ENCODE data around the gene PHF12.
A peak's percentile ranks its signal among the peaks of the same experiment; 100 is the strongest.

PHF12 gene

DNA sequence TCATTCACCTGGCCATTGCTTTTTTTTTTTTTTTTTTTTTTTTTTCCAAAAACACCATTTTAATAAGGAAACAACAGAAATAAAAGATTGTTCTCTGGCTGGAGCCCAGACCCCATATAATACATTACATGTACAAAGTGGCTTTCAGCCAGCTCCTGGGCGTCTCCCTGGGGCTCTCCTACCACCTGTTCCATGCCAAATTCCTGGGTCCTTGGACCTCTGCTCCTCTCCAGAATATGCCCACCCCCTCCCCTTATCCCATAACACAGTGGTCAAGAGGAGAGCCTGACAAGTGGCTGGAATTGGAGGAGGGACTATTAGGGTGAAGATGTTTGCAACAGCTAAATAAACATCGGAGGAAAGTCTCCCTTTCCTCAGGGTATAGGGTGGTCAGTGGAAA, 3.6 kb upstream of the PHF12 start:
- H3K36me3 Mint-ChIP-seq (ENCODE audit: low read depth), result peaks cover 5% of the 10 kb centered on the region
- no peaks in the 10 kb centered on the region for H3K9me3 Mint-ChIP-seq
- H3K27ac Mint-ChIP-seq, result no peak overlapping the region
- H3K27me3 Mint-ChIP-seq (ENCODE audit: low read depth), result no peaks in the 10 kb centered on the region
- H3K4me3 Mint-ChIP-seq, result no peak overlapping the region
- peaks cover 4% of the 10 kb centered on the region for H3K4me1 Mint-ChIP-seq (ENCODE audit: low read depth)
- no peak for DNase-seq (ENCODE audit: low spot score)

DNA sequence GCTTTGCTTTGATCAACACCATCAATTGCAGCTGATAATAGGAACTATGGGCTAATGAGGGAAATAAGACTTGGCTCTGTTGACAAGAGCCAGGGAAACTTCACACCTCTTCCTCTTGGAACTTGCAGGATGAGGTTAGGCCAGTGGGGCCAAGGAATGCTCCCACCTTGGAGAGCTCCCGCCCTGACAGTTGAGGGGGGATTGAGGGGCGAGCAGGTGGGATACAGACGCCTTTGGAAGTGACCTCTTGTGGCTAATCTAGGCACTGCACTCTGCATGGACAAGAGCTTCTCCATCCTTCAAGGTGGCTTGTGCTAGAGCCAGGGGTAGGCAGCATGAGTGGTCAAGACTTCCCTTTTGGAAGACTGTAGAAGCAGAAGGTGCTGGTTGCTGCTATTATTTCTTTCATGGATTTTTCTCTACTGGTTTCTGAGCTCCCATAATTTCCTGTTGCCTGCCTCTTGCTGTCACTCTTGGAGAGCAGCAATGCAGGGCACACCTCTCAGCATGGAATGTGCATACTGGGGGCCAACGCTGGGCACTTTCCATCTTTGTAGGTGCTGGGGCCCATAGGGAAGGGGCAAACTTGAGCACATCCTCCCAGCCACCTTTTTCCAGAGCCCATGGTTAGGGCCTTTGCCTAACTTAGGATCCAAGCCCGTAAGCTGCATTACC, 2.3 kb upstream of the PHF12 start:
- Mint-ChIP-seq H3K4me1 (ENCODE audit: low read depth) (peaks cover 7% of the 10 kb centered on the region), H3K9me3 (no peaks in the 10 kb centered on the region), H3K27ac (no peak overlapping the region), H3K4me3 (peak overlapping the region; percentile 35), H3K27me3 (ENCODE audit: low read depth) (no peaks in the 10 kb centered on the region), H3K36me3 (ENCODE audit: low read depth) (peaks cover 11% of the 10 kb centered on the region)
- peak; percentile 35 for DNase-seq (ENCODE audit: low spot score)

DNA sequence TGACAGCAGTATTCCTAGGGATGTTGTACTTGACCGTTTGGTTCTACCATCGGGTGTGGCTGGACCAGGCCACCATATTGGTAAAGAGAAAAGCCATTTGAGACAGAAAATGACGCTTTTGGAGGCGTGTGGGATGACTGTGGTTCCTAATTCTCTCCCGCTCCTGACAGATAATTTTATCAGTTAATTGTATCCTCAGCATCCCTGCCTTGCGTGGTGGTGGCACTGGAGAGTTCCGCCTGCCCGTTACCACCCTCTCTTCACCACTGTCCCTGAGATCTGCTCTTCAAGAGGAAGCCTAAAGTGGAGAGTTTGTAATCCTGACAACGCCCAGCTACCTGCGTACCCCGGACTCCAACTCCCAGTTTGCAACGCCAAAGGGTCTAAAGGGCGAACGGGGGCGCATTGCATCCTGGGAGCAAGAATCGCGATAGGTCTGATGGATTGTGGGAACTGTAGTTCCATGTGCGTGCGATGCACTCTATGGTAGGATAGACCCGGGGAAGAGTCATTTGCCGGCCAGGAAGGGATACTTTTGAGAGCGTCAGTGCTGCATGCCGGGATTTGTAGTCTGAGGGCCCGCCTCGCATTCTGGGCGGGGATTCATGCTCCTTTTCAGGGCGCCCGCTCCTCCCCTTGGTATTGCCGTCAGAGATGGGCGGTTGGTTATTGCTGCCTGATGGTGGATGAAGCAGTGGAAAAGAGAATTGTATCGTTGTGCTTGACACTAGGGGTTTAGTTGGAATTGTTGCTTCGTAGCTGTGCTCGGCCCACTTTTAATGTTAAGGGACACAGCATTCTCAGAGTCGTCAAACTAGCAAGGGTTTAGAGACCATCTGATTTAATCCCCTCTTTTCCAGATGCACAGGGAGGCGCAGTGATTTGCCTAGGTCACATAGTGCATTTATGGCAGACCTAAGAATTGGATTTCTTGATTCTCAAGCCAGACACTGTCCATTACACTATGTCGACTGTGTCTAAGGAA, 965 bp upstream of the PHF12 start:
- Mint-ChIP-seq H3K4me1 (ENCODE audit: low read depth) (peaks cover 20% of the 10 kb centered on the region), H3K4me3 (no peak overlapping the region), H3K9me3 (no peaks in the 10 kb centered on the region), H3K36me3 (ENCODE audit: low read depth) (peaks cover 22% of the 10 kb centered on the region), H3K27ac (no peak overlapping the region), H3K27me3 (ENCODE audit: low read depth) (no peaks in the 10 kb centered on the region)
- peak; percentile 96 for DNase-seq (ENCODE audit: low spot score)

DNA sequence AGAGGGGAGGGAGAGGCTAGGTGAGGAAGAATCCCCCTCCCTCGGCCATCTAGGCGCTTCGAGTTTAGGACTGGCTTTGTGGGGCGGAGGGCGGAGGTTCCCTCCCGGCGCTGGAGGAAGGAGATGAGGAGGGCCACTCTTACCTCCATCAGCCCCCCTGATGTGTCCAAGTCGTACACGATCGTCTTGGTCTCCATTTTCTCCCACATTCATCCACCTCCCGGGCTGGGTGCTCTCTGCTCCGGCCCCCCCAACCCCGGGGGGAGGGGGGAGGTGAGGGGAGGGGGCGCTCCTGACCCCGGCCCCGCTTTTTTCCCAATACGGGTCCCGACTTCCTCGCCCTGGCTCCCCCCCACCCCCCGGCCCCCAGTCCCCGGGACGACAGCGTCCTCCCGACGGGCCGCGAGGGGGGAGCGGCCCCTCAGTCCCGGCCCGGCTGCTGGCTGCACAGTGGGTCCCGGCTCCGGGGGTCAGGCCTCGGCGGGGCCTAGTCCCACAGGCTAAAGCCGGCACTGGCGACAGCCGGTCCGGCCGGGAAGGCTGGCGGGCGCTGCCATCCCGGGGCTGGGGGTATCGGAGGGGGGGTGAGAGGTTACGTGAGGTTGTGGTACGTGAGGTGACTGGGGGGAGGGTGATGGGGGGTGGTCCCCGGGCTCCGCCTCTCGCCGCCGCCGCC, 428 bp downstream of the PHF12 start:
- Mint-ChIP-seq H3K4me3 (peak overlapping the region; percentile 97), H3K9me3 (no peaks in the 10 kb centered on the region), H3K27ac (peak overlapping the region; percentile 95), H3K36me3 (ENCODE audit: low read depth) (peaks cover 30% of the 10 kb centered on the region), H3K27me3 (ENCODE audit: low read depth) (no peaks in the 10 kb centered on the region), H3K4me1 (ENCODE audit: low read depth) (peaks cover 30% of the 10 kb centered on the region)
- DNase-seq (ENCODE audit: low spot score), result no peak

DNA sequence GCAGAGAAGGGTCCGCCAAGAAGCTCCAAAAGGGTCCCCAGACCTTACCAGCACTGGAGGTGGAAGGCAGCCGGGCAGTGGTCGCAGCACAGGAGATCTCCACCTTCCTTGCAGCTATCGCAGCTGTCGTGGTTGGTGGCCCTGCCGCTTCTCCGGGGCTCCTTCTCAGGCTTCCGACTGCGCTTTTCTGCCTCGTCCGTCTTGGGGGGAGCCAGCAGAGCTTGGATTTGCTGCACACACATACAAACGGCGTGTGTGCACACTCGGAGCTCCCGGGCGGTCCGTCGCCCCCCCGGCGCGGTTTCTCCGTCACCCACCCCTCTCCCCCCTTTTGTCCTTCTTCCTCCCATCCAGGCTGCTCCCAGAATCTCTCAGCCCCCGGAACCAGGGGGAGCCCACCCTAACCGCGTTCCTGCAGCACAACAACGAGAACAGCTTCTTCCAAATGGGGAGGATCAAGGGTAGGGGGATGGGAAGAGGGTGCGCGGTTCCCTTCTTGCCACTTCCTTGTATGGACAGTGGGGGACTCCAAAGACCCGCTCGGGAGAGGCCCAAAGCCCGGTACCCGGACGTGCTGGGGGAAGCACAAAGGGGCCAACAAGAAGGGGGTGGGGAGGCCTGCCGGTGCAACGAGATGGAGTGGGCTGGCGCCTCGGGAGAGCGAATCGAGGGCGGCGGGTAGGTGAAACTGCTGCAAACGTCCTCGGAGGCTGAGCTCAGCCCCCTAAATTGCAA, 1.1 kb downstream of the PHF12 start:
- Mint-ChIP-seq H3K36me3 (ENCODE audit: low read depth) (peaks cover 35% of the 10 kb centered on the region), H3K27me3 (ENCODE audit: low read depth) (no peaks in the 10 kb centered on the region), H3K27ac (peak overlapping the region; percentile 95), H3K4me1 (ENCODE audit: low read depth) (peaks cover 36% of the 10 kb centered on the region), H3K4me3 (peak overlapping the region; percentile 97), H3K9me3 (no peaks in the 10 kb centered on the region)
- DNase-seq (ENCODE audit: low spot score), result peak; percentile 52

DNA sequence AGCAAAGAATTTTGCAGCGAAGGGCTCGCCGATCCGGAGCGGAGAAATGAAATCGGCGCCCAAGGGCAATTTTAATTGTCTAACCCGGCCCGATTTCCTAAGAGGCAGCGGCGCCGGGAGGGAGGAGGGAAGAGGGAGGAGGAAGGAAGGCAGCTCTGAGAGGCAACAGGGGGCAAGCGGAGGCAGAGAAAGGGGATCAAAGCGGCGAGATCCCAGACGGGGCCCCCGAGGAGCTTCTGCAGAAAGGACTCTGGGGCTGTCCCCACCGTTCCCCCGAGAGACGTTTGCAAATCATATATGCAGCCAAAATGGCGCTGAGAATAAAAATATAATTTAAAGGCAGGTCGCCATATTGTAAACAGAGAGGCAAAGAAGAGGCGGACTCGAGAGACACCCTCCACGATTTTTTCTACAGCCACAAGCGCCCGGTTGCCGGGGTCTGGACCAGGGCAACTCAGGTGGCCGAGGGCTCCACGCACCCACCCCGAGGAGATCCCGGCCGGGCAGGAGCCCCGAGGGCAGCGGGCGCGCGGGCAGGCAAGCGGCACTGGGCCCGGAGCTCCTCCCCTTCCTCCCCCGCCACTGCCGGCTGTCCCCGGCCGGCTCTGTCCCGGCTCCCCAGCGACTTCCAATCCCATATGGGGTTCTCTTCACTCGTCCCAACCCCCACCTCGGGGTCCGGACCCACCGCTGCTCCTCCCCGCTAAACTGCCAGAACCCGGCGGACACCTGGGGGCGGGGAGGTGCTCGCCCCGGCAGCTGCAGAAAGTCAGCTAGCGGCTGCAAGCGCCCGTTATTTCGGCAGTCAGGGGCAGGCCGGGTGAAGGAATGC, 1.9 kb downstream of the PHF12 start:
- H3K9me3 Mint-ChIP-seq, result no peaks in the 10 kb centered on the region
- peak; percentile 65 for DNase-seq (ENCODE audit: low spot score)
- peak overlapping the region; percentile 97 for H3K4me3 Mint-ChIP-seq
- H3K36me3 Mint-ChIP-seq (ENCODE audit: low read depth), result peaks cover 42% of the 10 kb centered on the region
- H3K4me1 Mint-ChIP-seq (ENCODE audit: low read depth), result peaks cover 42% of the 10 kb centered on the region
- H3K27me3 Mint-ChIP-seq (ENCODE audit: low read depth), result no peaks in the 10 kb centered on the region
- H3K27ac Mint-ChIP-seq, result peak overlapping the region; percentile 95

DNA sequence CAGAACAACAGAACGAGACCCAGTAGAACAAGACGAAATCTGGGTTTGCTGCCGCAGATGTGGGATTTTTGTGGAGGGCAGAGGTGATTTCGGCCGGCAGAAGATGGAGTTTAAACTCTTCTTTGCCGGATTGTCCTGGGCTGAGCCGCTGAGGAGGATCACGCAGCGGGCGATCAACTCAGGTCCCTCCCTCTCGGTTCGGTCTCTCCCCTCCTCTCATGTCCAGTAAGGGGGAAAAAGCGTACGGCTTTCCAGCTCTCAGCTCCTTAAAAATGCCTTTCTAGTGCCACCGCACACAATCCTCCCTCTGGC, 2.5 kb downstream of the PHF12 start:
- Mint-ChIP-seq H3K36me3 (ENCODE audit: low read depth) (peaks cover 47% of the 10 kb centered on the region), H3K27me3 (ENCODE audit: low read depth) (no peaks in the 10 kb centered on the region), H3K27ac (peak overlapping the region; percentile 86), H3K9me3 (no peaks in the 10 kb centered on the region), H3K4me3 (peak overlapping the region; percentile 97), H3K4me1 (ENCODE audit: low read depth) (peaks cover 48% of the 10 kb centered on the region)
- DNase-seq (ENCODE audit: low spot score), result no peak

DNA sequence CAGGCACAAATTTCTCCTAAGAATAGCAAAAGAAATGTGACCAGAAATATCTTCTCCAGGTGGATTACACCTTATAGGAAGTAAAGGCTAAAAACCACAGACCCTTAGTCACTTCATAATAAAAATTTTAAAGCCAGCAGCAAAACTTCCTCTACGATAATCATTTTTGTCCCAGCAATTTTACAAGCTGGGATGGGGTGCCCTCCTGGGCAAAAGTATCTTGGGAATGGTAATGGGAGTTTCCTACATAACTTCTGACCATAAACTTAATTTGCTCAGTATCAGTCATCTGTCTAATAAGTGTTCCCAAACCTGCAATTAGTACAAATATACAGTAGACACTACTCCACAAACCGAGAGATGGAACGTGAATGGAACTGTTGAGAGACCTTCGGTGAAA, 3.0 kb downstream of the PHF12 start:
- no peak for DNase-seq (ENCODE audit: low spot score)
- Mint-ChIP-seq H3K4me3 (peak overlapping the region; percentile 97), H3K4me1 (ENCODE audit: low read depth) (peaks cover 44% of the 10 kb centered on the region), H3K36me3 (ENCODE audit: low read depth) (peaks cover 52% of the 10 kb centered on the region), H3K9me3 (no peaks in the 10 kb centered on the region), H3K27me3 (ENCODE audit: low read depth) (no peaks in the 10 kb centered on the region), H3K27ac (peak overlapping the region; percentile 86)

DNA sequence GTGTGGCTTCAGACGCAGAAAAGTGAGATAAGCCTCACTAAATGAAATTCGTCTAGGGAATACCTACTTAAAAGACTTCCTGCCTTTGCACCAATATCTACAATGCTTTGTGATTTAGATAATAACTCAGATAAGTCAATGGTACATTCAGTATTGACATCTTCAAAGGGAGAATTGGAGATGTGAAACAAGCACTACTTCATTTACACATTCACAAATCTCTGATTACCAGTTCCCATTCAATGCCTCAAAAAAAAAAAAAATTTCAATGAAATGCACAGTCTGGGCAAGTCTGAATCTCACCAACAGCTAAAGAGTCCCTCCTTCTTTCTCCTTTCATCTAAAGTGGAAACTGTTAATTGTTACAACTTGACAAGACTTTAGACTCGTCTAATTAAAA, 3.7 kb downstream of the PHF12 start:
- H3K4me3 Mint-ChIP-seq, result peak overlapping the region; percentile 97
- H3K27ac Mint-ChIP-seq, result peak overlapping the region; percentile 49
- H3K27me3 Mint-ChIP-seq (ENCODE audit: low read depth), result no peaks in the 10 kb centered on the region
- DNase-seq (ENCODE audit: low spot score), result no peak
- H3K9me3 Mint-ChIP-seq, result no peaks in the 10 kb centered on the region
- peaks cover 57% of the 10 kb centered on the region for H3K36me3 Mint-ChIP-seq (ENCODE audit: low read depth)
- H3K4me1 Mint-ChIP-seq (ENCODE audit: low read depth), result peaks cover 44% of the 10 kb centered on the region

DNA sequence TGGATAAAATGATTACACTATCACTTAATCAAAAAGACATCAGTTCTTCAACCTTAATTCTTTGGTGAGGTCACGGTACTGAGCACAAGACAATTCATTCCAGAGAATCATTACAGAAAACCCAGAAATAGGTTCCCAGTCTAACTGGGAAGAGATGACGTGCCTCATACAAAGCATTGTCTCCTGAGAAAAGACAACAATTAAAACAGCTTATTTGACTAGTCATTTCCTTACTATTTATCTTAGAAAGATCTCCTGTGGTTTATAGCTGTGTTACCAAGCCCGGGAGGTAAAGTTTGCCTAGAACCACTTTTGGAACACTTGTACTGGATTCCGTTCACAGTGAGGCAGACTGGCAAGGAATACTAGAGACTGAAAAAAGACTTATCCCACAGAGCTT, 5.1 kb downstream of the PHF12 start:
- H3K4me3 Mint-ChIP-seq, result peak overlapping the region; percentile 97
- DNase-seq (ENCODE audit: low spot score), result peak; percentile 17
- H3K27ac Mint-ChIP-seq, result peak overlapping the region; percentile 87
- peaks cover 64% of the 10 kb centered on the region for H3K36me3 Mint-ChIP-seq (ENCODE audit: low read depth)
- H3K4me1 Mint-ChIP-seq (ENCODE audit: low read depth), result peaks cover 47% of the 10 kb centered on the region
- no peaks in the 10 kb centered on the region for H3K27me3 Mint-ChIP-seq (ENCODE audit: low read depth)
- no peaks in the 10 kb centered on the region for H3K9me3 Mint-ChIP-seq

DNA sequence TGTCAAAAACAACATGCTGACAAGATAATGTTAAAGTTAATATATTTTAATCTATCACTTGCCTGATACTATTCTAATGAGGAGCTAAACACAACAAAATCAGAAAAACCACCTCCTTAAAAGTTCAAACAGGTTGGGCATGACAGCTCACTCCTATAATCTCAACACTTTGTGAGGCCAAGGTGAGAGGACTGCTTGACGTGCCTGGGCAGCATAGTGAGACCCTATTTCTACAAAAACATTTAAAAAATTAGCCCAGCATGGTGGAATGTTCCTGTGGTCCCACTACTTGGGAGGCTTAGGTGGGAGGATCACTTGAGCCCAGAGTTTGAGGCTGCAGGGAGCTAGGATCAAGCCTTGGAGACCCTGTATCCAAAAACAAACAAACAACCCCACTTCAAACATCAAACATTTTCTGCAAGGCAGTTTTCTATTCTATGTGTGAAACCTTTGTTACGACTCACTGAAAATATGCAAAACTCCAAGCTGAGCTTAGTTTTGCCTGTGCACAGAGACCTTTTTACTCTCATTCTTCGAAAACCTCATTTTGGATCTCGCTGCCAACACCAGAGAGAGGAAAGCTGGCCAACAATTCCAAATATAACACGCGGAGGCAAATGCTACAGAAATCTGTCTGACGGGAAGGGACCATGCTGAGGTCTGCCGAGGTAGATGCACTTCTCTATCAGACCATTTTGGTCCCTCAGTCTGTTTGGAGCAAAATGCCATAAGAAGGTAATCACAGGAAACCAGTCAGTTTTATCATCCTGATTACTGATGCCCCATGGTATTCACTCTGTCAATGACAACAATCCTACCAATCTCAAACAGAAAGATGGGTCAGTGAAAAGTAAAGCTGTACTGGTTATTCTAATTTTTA, 6.2 kb downstream of the PHF12 start:
- peaks cover 51% of the 10 kb centered on the region for H3K4me1 Mint-ChIP-seq (ENCODE audit: low read depth)
- H3K27me3 Mint-ChIP-seq (ENCODE audit: low read depth), result no peaks in the 10 kb centered on the region
- H3K4me3 Mint-ChIP-seq, result peak overlapping the region; percentile 97
- H3K36me3 Mint-ChIP-seq (ENCODE audit: low read depth), result peaks cover 65% of the 10 kb centered on the region
- H3K9me3 Mint-ChIP-seq, result no peaks in the 10 kb centered on the region
- H3K27ac Mint-ChIP-seq, result peak overlapping the region; percentile 4
- DNase-seq (ENCODE audit: low spot score), result no peak

DNA sequence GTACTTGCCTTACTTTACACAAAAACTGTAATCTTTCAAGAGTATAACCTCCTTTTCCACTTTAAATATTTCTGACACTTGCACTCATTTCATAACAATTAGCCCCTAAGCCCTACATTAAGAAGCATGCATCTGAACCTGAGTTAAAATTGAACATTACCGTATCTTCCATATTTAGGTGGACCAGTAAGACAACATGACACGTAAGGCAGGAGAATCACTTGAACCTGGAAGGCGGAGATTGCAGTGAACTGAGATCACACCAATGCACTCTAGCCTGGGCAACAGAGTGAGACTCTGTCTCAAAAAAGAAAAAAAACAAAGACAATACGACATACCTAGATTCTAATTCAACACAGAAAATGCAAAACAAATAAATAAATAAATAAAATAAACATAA, 7.0 kb downstream of the PHF12 start:
- DNase-seq (ENCODE audit: low spot score), result no peak
- H3K36me3 Mint-ChIP-seq (ENCODE audit: low read depth), result peaks cover 65% of the 10 kb centered on the region
- no peak overlapping the region for H3K4me3 Mint-ChIP-seq
- no peaks in the 10 kb centered on the region for H3K9me3 Mint-ChIP-seq
- peaks cover 56% of the 10 kb centered on the region for H3K4me1 Mint-ChIP-seq (ENCODE audit: low read depth)
- peak overlapping the region; percentile 11 for H3K27ac Mint-ChIP-seq
- H3K27me3 Mint-ChIP-seq (ENCODE audit: low read depth), result no peaks in the 10 kb centered on the region

Data from T-helper 2 cell treated with Interferon-gamma antibody and Interleukin-4, amounts not matched to agents 5 μg/mL and 100 μg/mL, for 36 hours (primary cell).